GM12878 (cell line): ENCODE results near the gene ZNF30. TPM values are rescaled to one million over a fixed set of nuclear protein-coding genes. Genes with fewer than 3 reads are reported as not detected.

ENCODE experiments used
- ATAC-seq: fragments of 200-7000 bp; cut with Tn5 transposase; 3 replicates; pipeline ENCODE4 v1.9.1; 2020; ENCODE audit warnings: mild to moderate bottlenecking, moderate library complexity
- BruUV-seq: library from RNA; stranded (reverse); fragments of 400-500 nt; replicated peaks from 2 replicates; lab custom pipeline; 2021; lab: Mats Ljungman, UMichigan
- CTCF ChIA-PET: fragments of 300-600 bp; sonication (Branson Sonifier 250); formaldehyde crosslinking; extraction: SDS; loops from one replicate; lab custom pipeline; 2021; ENCODE audit warnings: inconsistent platforms; lab: Yijun Ruan, JAX
- POLR2A ChIA-PET: fragments of 350-600 bp; formaldehyde crosslinking; extraction: SDS; loops from one replicate; lab custom pipeline; 2021; ENCODE audit warnings: inconsistent platforms; lab: Charles Lee
- RAD21 ChIA-PET: fragments of 300-600 bp; sonication (Branson Sonifier 250); formaldehyde crosslinking; loops from one replicate; lab custom pipeline; 2023; ENCODE audit warnings: antibody characterized with exemption; ENCODE audit not compliant: unreplicated experiment; lab: Charles Lee
- SMC1A ChIA-PET: fragments of 300-600 bp; sonication (Branson Sonifier 250); formaldehyde crosslinking; loops from one replicate; lab custom pipeline; 2023; ENCODE audit not compliant: unreplicated experiment, uncharacterized antibody; lab: Charles Lee
- DNase-seq: peaks from one replicate; pipeline ENCODE4 v3.0.0-alpha.2; 2011; ENCODE audit warnings: low read depth, low spot score
- FAIRE-seq: peaks from 3 replicates; lab custom pipeline; 2011; peaks lifted over from hg19 to GRCh38; lab: Jason Lieb, UNC
- H2AFZ ChIP-seq: 2 replicates; pipeline ENCODE4 v1.6.0; 2011; ENCODE audit warnings: low read depth, low read length, control low read depth; ENCODE audit not compliant: control insufficient read depth
- H3K27ac ChIP-seq: 2 replicates; pipeline ENCODE4 v1.5.1; 2011; ENCODE audit warnings: control low read depth; ENCODE audit not compliant: control insufficient read depth, insufficient read depth
- H3K27me3 ChIP-seq, 2 experiments: replicated peaks in 1 of 2; 2 replicates each; pipeline versions ENCODE4 v1.6.0 to v1.6.1; 2011; ENCODE audit warnings: low read length in 1 of 2; ENCODE audit not compliant: control insufficient read depth in 2 of 2, insufficient read depth in 2 of 2
- H3K36me3 ChIP-seq, 2 experiments: 2 replicates each; pipeline ENCODE4 v1.5.1; 2011; ENCODE audit warnings: low read length in 1 of 2; ENCODE audit not compliant: control insufficient read depth in 2 of 2, insufficient read depth in 2 of 2
- H3K4me1 ChIP-seq: 2 replicates; pipeline ENCODE4 v1.6.1; 2011; ENCODE audit warnings: mild to moderate bottlenecking, low read length, moderate library complexity, mixed read lengths; ENCODE audit not compliant: control insufficient read depth, insufficient read depth
- H3K4me2 ChIP-seq: 2 replicates; pipeline ENCODE4 v1.6.0; 2011; ENCODE audit warnings: control low read depth; ENCODE audit not compliant: control insufficient read depth, insufficient read depth
- H3K4me3 ChIP-seq: fragments of 200-600 bp; sonication (generic); 2 replicates; pipeline ENCODE4 v1.5.1; 2016
- H3K79me2 ChIP-seq: 2 replicates; pipeline ENCODE4 v1.6.0; 2011; ENCODE audit warnings: low read length; ENCODE audit not compliant: control insufficient read depth, insufficient read depth
- H3K9ac ChIP-seq: 2 replicates; pipeline ENCODE4 v1.8.0; 2011; ENCODE audit warnings: low read length, control low read depth, mixed read lengths; ENCODE audit not compliant: control insufficient read depth, insufficient read depth
- H3K9me3 ChIP-seq: replicated peaks from 3 replicates; pipeline ENCODE4 v1.5.1; 2011; ENCODE audit warnings: mild to moderate bottlenecking, low read length; ENCODE audit not compliant: control insufficient read depth, insufficient read depth
- H4K20me1 ChIP-seq: 2 replicates; pipeline ENCODE4 v1.6.0; 2011; ENCODE audit not compliant: control insufficient read depth, insufficient read depth
- BCL11A ChIP-seq: IDR thresholded peaks from 2 replicates; pipeline ENCODE4 v1.6.1; 2011; ENCODE audit warnings: low read depth, low read length
- BRCA1 ChIP-seq: IDR thresholded peaks from 2 replicates; pipeline ENCODE4 v1.6.1; 2011; ENCODE audit warnings: low read depth, low read length, improper control_type of control experiment
- CHD1 ChIP-seq: IDR thresholded peaks from 2 replicates; pipeline ENCODE4 v1.6.1; 2012; ENCODE audit warnings: low read depth, low read length, improper control_type of control experiment
- CHD2 ChIP-seq: IDR thresholded peaks from 2 replicates; pipeline ENCODE4 v1.6.1; 2011; ENCODE audit warnings: low read depth, low read length, improper control_type of control experiment, borderline replicate concordance
- CREM ChIP-seq: IDR thresholded peaks from 2 replicates; pipeline ENCODE4 v1.6.1; 2014; ENCODE audit warnings: antibody characterized with exemption, low read depth
- DPF2 ChIP-seq: fragments of 450-650 bp; IDR thresholded peaks from 2 replicates; pipeline ENCODE4 v1.6.1; 2017; ENCODE audit warnings: mild to moderate bottlenecking
- GABPA ChIP-seq: IDR thresholded peaks from 2 replicates; pipeline ENCODE4 v1.6.1; 2014; ENCODE audit warnings: antibody characterized with exemption, low read depth, mild to moderate bottlenecking, inconsistent platforms
- HCFC1 ChIP-seq: fragments of 150-350 bp; IDR thresholded peaks from 2 replicates; pipeline ENCODE4 v1.6.1; 2014; ENCODE audit warnings: low read length
- KLF5 ChIP-seq: fragments of 450-650 bp; IDR thresholded peaks from 2 replicates; pipeline ENCODE4 v1.6.1; 2014; ENCODE audit warnings: mild to moderate bottlenecking; ENCODE audit not compliant: partially characterized antibody
- NFIC ChIP-seq: IDR thresholded peaks from 2 replicates; pipeline ENCODE4 v1.6.1; 2012; ENCODE audit warnings: low read depth, mild to moderate bottlenecking, inconsistent platforms, low read length, moderate library complexity
- PML ChIP-seq: IDR thresholded peaks from 2 replicates; pipeline ENCODE4 v1.6.1; 2012; ENCODE audit warnings: low read length, inconsistent platforms
- RBBP5 ChIP-seq: fragments of 200-600 bp; sonication (generic); conservative IDR thresholded peaks from 2 replicates; pipeline ENCODE4 v1.6.1; 2016
- SREBF1 ChIP-seq: IDR thresholded peaks from 2 replicates; pipeline ENCODE4 v1.6.1; 2012; ENCODE audit warnings: mild to moderate bottlenecking, low read length
- ZNF384 ChIP-seq: IDR thresholded peaks from 2 replicates; pipeline ENCODE4 v1.6.1; 2012; ENCODE audit warnings: low read depth, mild to moderate bottlenecking, low read length, improper control_type of control experiment, borderline replicate concordance
- ZZZ3 ChIP-seq: IDR thresholded peaks from 2 replicates; pipeline ENCODE4 v1.6.1; 2011; ENCODE audit warnings: low read depth; ENCODE audit not compliant: control insufficient read depth, insufficient read length
- WGBS: methylation state at CpG from one replicate; pipeline ENCODE4 v1.1.6; 2016; ENCODE audit warnings: low lambda C conversion rate; ENCODE audit not compliant: insufficient replicate concordance, insufficient coverage; ENCODE audit errors: missing lambda C conversion rate; 5-methylcytosine and 5-hydroxymethylcytosine counted together
- in situ Hi-C: fragments of 300-500 bp; cut with MboI; formaldehyde crosslinking; loops from 9 replicates; pipeline ENCODE4 v1.14.3; 2018; ENCODE audit warnings: mixed read lengths
- intact Hi-C: fragments of 100-400 bp; cut with micrococcal nuclease; formaldehyde crosslinking; loops from one replicate; pipeline ENCODE4 v1.14.2; 2022; ENCODE audit not compliant: unreplicated experiment
- polyA plus RNA-seq, 11 experiments: library from polyadenylated mRNA; depleted of rRNA in 4 of 11; unstranded in 6 of 11; stranded (reverse) in 5 of 11; fragments of >200 nt; fragmentation: Nextera tagmentation in 4 of 11; fragmentation: Illumina TruSeq in 1 of 11; extraction: Ambion mirVana in 4 of 11; extraction: Trizol in 1 of 11; gene quantifications; 1 replicate in 1 of 11; 2 replicates in 10 of 11; pipeline versions ENCODE4 v1.2.1 to v1.2.3, GENCODE V29; 2011 to 2016; ENCODE audit warnings: inconsistent platforms in 2 of 11, missing spikeins in 2 of 11, low read depth in 1 of 11
- total RNA-seq, 4 experiments: library from RNA; depleted of rRNA in 3 of 4; stranded (reverse); fragments of >200 nt in 3 of 4; fragmentation: Illumina TruSeq in 1 of 4; extraction: Trizol in 1 of 4; gene quantifications; 2 replicates each; pipeline versions ENCODE4 v1.2.1 to v1.2.3, GENCODE V29; 2013 to 2021
- TF ChIP-seq, protein P1 (sequence below): IDR thresholded peaks from 2 replicates; pipeline ENCODE4 v1.6.1; 2012; ENCODE audit warnings: low read length, inconsistent platforms
- TF ChIP-seq, protein P2 (sequence below): fragments of 450-650 bp; IDR thresholded peaks from 2 replicates; pipeline ENCODE4 v1.6.1; 2017; ENCODE audit warnings: mild to moderate bottlenecking

ZNF30 gene
- total and polyA plus RNA-seq, 10 of the 15 experiments (the other 5 are each of a cell fraction or from before 2014, with no cell fraction given), result 0.85 to 2.3 (median 1.3) TPM

DNA sequence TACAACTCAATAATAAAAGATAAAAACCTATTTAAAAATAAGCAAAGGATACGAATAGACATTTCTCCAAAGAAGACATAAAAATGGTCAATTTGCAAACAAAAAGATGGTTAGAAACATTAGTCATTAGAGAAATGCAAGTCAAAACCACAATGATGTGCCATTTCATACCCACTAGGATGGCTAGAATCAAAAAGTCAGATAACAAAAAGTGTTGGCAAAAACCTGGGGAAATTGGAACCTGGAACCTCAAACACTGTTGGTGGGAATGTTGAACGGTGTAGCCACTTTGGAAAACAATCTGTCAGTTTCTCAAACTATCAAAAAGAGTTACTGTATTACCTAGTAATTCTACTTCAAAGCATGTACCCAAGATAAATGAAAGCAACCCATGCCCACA lies 26.5 kb upstream of the ZNF30 start:
- Histone ChIP-seq H3K27ac (no peak overlapping the region), H3K4me3 (no peak overlapping the region), H3K9me3 (no peaks in the 10 kb centered on the region; the same call in 2 of the 3 replicates), H3K36me3 (no peaks in the 10 kb centered on the region), H4K20me1 (no peaks in the 10 kb centered on the region), H3K27me3 (no peaks in the 10 kb centered on the region; a peak in 1 of 4 replicates), H2AFZ (no peak overlapping the region), H3K4me2 (no peak overlapping the region), H3K4me1 (no peaks in the 10 kb centered on the region), H3K79me2 (no peaks in the 10 kb centered on the region), H3K9ac (no peak overlapping the region)
- 2% methylated on average over 2 of the region's 2 CpGs for WGBS
- intact Hi-C loops (no loop called here), in situ Hi-C loops (no loop called here)
- POLR2A ChIA-PET, result no interaction called here
- no peak for TF ChIP-seq HCFC1
- SMC1A ChIA-PET, result no interaction called here
- CTCF ChIA-PET, result no interaction called here
- no TSS peak for BruUV-seq
- no peak for DNase-seq
- RAD21 ChIA-PET, result no interaction called here
- ATAC-seq, result no peak
- no peak for FAIRE-seq

DNA sequence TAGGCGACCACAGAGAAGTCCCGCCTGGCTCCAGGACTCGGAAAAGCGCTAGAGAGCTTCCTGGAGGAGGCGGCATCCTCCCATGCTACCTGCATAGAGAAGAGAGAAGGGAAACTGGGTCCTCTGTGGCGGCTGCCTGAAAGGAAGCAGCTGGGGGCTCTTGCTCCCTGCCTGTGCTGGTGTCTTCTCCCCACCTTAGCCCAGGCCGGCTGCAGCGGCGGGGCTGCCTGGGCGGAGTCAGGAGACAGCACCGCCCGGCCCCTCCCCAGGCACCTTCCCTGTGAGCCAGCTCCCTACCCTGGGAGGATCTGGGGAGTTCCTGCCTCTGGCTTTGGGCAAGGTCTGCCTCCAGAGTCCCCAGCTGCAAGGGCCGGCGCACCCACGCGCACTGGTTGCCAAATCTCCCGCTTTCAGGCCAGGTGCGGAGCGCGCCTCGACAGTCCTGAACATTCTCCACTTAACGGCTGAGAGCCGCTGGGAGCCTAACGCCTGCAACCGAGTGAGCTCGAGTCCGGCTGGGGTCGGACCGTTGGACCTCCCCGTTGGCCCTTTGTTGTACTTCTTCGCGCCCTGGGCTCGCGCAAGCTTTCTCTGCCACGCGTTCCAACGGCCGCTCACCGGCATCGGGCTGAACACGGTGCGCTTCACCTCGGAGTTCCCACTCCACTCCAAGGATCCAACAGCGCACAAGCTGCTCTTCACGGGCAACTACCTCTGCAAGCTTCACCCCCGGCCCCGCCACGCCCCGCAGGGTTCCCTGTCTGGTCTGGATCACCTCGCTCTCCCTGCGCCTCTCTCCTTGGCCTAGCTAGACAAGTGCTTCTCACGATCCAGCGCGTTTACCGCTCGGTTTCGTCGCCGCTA lies 21.8 kb upstream of the ZNF30 start:
- RAD21 ChIA-PET, result no interaction called here
- Histone ChIP-seq H3K36me3 (no peaks in the 10 kb centered on the region), H3K9me3 (no peaks in the 10 kb centered on the region; the same call in 2 of the 3 replicates), H3K4me2 (no peak overlapping the region), H3K4me3 (no peak overlapping the region), H3K79me2 (no peaks in the 10 kb centered on the region), H3K27ac (no peak overlapping the region), H3K4me1 (no peaks in the 10 kb centered on the region), H4K20me1 (no peaks in the 10 kb centered on the region), H2AFZ (no peak overlapping the region), H3K27me3 (no peaks in the 10 kb centered on the region; a peak in 1 of 4 replicates), H3K9ac (no peak overlapping the region)
- in situ Hi-C loops (no loop called here), intact Hi-C loops (no loop called here)
- POLR2A ChIA-PET, result no interaction called here
- no peak for ATAC-seq
- CTCF ChIA-PET, result no interaction called here
- DNase-seq, result no peak
- SMC1A ChIA-PET, result no interaction called here
- 43% methylated on average over 55 of the region's 59 CpGs for WGBS
- FAIRE-seq, result no peak
- no TSS peak for BruUV-seq
- TF ChIP-seq, protein P1, sequence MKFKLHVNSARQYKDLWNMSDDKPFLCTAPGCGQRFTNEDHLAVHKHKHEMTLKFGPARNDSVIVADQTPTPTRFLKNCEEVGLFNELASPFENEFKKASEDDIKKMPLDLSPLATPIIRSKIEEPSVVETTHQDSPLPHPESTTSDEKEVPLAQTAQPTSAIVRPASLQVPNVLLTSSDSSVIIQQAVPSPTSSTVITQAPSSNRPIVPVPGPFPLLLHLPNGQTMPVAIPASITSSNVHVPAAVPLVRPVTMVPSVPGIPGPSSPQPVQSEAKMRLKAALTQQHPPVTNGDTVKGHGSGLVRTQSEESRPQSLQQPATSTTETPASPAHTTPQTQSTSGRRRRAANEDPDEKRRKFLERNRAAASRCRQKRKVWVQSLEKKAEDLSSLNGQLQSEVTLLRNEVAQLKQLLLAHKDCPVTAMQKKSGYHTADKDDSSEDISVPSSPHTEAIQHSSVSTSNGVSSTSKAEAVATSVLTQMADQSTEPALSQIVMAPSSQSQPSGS, result no peak
- TF ChIP-seq PML (no peak), KLF5 (no peak), SREBF1 (no peak), DPF2 (no peak), ZZZ3 (no peak), CHD1 (no peak), BRCA1 (no peak), RBBP5 (no peak), GABPA (no peak), CREM (no peak), NFIC (no peak), ZNF384 (no peak), CHD2 (no peak), BCL11A (no peak)
- TF ChIP-seq, protein P2, sequence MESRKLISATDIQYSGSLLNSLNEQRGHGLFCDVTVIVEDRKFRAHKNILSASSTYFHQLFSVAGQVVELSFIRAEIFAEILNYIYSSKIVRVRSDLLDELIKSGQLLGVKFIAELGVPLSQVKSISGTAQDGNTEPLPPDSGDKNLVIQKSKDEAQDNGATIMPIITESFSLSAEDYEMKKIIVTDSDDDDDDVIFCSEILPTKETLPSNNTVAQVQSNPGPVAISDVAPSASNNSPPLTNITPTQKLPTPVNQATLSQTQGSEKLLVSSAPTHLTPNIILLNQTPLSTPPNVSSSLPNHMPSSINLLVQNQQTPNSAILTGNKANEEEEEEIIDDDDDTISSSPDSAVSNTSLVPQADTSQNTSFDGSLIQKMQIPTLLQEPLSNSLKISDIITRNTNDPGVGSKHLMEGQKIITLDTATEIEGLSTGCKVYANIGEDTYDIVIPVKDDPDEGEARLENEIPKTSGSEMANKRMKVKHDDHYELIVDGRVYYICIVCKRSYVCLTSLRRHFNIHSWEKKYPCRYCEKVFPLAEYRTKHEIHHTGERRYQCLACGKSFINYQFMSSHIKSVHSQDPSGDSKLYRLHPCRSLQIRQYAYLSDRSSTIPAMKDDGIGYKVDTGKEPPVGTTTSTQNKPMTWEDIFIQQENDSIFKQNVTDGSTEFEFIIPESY, result no peak
